GM19438 (cell line): Measurements from ENCODE around the gene KSR1.

Experiments used
- ATAC-seq: cut with Tn5 transposase; IDR thresholded peaks from one replicate; pipeline ENCODE4 v1.9.1; 2021; ENCODE audit warnings: low read depth; ENCODE audit not compliant: unreplicated experiment

Gene KSR1

DNA sequence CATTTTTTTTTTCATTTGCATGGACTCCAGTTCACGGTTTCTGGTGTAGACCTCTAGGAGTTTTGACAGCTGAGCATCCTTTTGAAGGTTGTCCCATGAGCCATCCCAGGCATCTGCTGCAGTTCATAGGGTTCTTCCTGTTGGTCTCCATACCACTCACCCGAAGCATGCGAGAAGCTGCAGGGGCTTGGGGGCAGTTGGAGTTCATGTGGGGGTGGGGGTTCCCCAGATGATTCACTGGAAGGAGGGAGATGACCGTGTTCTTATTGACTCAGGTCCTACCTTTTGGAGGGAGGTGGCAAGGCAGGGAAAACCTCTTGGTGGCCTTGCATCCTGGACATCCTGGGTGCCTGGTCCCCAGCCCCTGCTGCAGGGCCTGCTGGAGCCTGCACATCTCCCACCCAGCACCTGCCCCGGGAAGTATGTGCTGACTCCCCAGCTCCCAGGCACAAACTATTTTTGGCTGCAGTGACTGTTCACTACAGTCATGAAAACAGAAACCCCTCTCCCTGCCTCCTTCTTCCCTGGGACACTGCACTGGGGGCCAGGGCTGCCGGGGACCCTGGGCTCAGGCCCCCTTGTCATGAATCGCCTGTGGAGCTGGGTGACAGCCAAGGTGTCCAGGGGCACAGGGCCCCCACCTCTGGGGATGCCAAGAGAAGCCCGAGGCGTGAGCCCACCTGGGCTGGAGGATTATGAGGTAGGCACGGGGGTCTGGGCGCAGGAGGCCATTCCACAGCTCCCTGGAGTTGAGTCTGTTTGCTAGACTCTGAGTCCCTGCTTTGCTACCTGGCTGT is 109.8 kb downstream of the KSR1 start:
- ATAC-seq: no peak

DNA sequence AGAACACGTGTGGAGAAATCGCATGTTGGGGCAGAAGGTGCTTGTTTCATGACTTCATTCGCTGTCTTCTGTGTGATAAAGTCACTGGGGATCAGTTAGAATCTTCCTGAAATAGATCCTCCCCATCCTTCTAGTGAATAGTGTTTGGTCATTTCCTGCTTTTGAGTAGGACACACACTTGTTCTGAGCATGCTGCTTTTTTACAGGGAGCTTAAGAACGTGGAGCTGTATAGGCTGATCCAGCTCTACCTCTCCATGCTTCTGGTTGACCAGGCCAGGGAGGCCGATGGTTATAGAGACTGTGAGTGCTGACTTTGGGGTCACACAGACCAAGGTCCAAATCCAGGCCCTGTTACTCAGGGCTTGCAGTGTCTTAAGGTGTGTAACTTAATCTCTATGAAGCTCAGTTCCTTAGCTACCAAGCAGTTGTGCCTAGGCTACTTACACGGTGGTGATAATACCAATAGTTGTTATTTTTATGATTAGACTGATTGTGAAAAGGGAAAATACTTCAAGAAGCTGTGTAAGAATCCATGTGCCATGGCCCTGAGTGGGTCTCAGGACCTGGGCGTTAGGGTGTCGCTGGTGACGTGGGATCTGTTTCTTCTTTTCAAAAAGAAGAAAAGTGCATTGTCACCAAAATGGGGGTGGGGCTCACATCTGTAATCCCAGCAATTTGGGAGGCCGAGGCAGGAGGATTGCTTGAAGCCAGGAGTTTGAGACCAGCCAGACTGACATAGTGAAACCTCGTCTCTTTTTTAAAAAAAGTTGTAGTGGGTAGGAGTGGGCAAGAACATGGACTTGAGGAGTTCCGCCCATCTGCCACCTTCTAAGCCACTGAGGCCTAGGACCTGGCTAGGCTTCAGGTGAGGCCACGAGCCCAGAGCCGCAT is 110.7 kb downstream of the KSR1 start:
- ATAC-seq: no peak

DNA sequence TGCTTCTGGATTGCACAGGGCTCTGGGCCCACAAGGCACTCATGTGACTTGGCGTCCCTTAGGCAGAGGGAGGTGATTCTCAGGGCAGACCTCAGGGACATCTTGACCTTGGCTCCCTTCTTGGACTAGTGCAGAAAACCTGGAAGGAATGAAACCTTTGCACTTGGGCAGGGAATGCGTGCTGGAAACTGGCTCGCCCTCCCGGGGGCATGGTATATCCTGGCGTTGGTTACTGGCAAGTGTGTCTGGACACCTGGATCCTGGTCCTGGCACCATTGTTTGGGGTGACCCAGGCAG is 111.3 kb downstream of the KSR1 start:
- ATAC-seq: no peak

DNA sequence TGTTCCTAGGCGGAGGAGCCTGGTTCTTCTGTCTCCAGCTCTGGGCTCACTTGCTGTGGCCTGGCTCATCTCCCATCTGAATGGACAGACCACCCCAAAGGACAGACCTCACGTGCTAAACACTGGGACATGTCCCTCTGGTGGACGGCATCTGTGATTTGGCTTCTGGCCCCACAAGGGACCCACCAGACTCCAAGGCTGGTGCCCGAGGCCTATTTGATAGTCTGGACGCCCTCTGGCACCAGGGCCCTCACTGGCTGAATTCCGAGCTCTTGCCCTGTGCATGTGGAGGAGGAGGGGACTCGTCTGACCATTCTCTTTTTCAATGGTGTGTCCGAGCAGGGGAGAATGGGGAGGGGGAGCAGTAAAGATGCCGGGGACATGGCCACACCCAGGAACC is 112.0 kb downstream of the KSR1 start:
- no peak for ATAC-seq

DNA sequence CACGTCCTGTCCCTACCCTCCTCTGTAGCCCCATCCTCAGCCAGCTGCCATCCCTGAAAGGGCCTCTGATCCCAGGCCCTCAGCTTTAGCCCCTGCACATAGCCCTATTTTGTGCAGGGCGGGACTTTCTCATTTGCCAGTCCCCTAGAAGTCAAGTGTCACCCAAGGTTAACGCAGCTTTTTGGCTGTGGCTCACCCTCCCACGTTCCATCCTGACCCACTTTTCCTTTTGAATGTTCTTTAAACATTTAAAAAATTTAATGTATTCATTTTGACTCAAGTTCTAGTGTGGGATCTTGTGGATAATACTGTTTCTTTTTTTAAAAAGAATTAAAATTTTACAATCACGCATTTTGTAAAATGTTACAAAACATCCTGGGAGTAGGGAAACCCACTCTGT is 112.6 kb downstream of the KSR1 start:
- no peak for ATAC-seq

DNA sequence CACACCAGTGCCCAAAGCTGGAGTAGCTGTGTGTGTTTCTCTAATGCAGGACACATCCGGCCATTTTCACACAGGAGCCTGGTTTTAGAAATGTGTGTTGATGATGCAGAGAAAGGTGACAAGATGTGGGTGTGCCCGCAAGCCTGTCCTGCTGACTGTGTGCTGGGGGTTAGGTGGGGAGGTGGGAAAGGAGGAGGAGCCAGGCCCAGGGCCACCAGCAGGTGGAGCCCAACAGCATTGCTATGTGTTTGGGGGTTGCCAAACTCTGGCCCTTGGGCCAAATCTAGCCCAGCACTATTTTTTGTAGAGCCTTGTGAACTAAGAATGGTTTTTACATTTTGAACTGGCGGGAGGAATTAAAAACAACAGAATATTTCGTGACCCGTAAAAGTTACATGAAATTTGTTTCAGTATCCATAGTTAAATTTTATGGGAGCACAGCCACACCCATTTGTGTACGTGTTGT is 113.0 kb downstream of the KSR1 start:
- ATAC-seq: no peak

DNA sequence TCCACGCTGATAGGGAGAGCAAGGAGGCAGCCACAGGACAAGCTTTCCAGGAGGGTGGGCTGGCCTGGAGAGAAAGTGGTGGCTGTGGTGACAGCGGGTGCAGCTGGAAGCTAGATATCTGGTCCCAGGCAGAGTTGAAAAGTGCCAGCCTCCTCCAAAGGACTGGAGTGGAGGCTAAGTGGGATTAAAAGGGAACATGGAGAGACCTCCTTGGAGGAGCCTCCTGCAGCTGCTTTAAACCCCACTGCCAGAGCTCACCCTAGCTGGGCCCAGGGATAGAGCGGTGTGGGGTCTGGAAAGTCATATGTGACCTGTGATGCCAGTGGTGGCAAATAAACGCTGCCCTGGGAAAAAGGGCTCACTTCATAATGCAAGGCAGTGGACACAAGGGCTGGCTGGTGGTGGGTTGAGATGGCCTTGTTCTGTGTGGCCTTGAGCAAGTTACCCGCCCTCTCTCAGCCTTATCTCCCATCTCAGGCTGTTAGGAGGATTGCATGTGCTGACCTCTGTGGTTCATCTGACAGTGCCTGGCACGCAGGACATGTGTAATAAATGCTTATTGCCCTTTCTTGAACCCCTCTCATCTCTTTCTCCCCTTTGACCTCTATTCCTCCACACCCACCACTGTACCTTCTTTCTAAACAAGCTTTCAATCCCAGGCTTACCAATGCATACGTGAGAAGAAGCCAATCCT is 113.8 kb downstream of the KSR1 start:
- ATAC-seq: no peak

DNA sequence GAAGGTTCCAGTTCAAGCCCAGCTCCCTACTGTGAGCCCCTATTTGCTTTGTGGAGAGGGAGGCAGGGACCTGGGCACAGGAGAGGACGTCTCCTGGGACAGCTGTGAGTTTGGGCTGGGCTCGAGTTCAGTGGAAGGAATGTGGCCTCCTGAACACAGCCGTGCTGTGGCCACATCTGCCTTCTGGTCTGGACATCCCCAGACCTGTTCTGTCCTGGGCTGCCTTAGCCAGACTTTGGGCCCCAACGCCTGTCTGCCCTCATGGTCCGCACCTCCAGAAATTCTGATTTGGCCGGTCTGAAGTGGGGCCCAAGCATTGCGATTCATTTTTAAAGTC is 114.3 kb downstream of the KSR1 start:
- ATAC-seq: no peak

DNA sequence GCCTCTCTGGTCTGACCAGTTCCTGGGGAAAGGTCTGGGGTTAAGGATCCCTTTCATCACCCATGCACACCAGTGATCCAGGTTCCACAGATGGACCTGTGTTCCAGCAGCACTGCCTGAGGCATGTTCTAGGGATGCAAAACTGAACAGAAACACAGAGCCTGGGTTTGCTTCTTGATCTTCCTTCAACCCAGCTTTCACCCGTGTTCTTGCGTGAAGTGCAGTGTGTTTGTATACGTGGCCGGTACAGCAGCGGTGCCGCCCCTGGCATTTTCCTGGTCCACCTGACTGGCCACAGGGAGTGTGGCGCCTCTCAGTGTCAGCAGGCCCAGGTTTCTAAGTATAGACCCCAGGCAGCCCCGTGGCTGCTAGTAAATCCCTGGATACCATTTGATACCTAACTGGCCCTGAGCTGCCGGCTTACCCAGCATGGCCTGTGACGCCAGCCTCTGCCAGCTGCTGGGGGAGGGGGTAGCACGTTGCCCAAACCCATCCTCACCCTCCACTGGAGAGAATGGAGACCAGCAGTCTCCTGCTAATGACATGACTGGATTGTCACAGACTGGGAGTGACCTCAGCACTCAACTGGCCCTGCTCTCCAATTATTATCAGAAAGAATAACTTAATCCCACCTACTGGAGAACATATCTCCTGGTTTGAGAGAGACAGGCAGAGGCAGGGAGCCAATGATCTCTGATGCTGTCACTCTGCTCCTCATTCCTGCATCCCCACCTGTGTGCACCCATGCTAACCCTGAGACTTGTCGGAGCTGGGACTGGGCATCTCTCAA is 115.5 kb downstream of the KSR1 start:
- no peak for ATAC-seq

DNA sequence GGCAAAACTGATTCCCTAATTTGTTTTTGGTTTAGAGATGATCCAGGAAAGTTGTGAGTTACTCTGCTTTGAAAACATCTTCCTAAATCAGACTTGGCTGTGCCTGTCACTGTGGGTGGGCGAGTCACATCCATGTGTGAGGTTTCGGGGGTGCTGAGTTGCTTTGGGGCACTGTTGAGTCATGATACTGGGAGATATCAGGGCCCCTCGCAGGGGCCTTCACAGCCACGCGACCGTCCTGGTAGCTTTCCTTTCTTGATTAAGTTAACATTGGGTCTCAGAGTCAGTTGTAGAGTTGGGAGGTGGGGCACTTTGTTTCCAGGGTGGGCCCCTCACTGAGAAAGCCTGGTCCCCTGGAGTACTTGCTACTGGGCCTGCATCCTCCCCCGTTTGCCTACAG is 116.4 kb downstream of the KSR1 start:
- ATAC-seq: no peak

DNA sequence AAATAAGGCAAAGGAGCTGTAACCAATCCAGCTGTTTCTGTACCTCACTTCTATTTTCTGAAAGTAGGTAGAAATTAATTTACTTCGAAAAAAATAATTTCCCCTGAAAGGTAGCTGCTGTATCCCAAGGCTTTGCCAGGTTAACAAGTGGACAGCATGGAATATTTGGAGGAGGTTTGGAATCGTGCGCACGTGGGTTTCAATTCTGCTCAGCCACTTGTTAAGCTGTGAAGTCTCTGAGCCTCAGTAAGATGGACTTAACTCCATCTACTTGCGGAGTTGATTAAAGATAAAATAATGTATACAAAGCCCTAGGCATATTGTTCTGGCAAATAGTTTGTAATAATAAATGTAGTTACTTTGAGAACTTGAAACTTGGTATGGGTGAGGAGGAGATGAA is 117.3 kb downstream of the KSR1 start:
- ATAC-seq: no peak

DNA sequence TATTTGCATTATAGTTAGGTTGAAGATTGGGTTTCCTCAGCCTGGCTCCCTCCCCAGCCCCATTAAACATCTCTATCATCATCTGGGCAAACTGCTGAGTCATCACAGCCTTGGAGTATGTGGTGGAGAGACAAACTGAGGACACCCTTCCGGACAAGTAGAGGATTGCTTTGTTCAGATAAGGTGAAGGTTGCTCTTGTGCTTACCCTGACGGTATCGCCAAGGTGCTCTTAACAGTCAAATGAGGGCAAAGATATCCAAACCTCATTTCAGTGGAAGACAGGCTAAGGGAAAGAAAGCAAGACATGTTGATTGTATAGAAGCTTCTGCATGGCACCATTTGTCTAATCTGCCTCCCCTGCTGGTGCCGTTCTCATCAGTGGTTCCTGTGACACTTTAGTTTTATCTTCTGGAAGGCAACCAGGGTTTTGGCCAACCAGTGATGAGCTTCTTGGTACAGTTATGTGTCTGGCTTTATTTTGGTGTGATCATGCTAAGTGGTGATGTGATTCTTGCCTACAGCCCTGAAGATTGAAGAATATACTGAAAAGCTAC is 117.8 kb downstream of the KSR1 start:
- no peak for ATAC-seq

DNA sequence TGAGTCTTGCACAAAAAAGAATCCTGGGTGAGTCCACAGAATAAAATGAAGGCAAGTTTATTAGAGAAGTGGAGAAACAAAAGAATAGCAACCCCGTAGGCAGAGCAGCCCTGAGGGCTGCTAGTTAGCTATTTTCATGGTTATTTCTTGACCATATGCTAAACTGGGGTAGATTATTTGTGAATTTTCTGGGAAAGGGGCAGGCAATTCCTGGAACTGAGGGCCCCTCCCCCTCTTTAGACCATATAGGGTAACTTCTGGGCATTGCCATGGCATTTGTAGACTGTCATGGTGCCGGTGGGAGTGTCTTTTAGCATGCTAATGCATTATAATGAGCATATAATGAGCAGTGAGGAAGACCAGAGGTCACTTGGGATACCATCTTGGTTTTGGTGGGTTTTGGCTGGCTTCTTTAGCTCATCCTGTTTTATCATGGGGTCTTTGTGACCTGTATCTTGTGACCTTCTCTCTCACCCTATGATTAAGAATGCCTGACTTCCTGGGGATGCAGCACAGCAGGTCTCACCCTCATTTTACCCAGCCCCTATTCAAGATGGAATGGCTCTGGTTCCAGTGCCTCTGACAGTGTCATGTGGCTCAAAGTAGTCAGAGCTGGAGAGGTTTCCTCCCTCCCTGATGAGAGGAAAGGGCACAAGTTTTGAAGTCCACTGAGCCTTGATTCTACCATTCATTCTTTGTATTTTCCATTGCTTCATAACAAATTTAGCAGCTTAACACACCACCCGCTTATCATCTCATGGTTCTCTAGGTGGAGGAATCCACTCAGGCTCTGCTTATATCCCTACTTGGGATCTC is 119.1 kb downstream of the KSR1 start:
- ATAC-seq: no peak

DNA sequence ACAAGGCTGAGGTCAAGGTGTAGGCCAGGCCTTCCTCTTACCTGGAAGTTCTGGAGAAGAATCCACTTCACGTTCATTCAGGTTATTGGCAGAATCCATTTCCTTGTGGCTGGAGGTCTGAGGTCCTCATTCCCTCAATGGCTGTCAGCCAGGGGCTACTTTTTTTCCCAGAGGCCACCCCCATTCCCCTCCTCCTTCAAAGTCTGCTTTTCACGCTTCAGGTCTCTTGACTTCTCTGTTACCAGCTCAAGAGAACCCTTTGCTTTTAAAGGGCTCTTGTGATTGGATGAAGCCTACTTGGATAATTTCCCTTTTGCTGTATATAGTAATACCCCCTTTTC is 119.6 kb downstream of the KSR1 start:
- no peak for ATAC-seq

DNA sequence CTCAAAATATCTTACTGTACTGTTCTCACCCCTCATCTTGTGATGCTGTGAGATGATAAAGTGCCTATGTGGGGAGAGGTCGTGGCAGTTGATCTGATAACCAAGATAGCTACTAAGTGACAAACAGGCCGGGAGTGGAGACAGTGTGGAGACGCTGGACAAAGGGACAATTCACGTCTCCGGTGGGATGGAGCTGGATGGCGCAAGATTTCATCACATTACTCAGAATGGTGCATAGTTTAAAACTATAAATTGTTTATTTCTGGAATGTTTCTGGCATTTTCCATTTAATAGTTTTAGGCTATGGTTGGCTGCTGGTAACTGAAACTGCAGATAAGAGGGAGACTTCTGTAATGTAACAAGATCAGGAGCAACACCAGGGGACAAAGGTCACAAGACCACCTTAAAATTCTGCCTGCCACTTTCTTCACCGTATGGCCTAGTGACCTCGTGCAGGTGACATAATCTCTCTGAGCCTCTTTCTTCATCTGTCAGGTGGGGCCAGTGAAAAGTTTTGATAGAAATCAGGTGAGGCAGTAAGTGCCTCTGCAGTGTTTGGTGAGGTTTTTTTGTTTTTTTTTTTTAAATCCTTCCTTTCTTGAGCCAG is 120.3 kb downstream of the KSR1 start:
- ATAC-seq: no peak

DNA sequence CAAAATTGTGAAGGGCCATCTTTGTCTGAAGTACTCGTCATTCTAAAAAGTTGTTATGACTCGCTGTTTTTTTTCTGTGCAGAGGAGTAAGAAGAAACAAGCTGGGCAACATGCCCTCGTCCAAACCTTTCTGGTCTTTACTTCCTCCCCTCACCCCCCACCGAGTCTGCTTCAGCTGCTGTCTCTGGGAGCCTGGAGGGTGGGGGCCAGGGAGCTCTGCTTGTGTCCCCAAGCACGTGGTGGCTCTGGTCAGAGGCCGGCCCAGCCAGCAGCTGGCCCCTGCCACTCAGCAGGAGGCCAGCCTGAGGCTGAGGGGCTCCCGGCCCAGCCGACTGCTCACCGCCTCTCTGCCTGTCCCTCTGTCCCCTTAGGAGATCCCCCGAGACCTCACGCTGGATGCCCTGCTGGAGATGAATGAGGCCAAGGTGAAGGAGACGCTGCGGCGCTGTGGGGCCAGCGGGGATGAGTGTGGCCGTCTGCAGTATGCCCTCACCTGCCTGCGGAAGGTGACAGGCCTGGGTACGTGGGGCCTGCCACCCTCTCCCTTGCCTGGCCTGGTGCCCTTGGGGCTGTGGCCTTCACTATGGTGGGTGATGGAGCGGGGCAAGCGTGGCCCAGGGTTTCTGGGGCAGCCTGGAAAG is 121.0 kb downstream of the KSR1 start:
- no peak for ATAC-seq

DNA sequence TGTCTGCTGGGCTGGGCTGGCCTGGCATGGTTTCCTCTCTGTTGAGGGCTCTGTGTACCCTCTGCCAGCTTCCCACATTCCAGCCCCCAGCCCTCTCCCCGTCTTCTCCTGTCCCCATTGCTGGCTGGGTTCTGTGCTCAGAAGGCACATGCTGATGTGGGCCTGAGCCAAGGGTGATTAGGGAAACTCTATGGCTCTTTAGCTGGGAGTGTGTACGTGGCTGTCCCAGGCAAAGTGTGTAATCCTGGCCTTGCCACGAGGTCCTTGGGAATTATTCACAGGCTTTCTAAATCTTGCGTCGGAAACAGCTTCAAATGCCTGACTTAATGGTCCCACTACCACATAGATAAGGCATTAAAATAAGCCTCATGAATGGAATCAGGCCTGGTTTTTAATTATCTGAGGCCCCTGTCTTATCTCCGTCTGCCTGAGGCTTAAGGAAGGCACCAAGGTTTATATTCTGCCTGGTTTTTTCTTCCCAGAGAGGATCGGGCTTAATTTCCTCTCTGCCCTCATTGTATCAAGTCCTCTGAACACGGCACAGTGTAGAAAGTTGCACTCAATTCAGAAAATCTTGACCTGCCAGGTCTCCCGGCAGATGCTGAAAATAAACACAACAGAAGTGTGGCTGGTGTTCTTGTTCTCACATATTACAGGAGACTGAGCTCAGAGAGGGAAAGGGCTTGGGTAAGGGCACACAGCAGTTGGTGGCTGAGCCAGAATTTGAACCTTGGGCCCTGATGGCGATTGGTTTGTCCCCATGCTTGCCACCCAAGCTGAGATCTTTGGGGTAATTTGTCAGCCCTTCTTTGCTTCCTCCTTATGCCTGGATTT is 121.9 kb downstream of the KSR1 start:
- ATAC-seq: no peak

DNA sequence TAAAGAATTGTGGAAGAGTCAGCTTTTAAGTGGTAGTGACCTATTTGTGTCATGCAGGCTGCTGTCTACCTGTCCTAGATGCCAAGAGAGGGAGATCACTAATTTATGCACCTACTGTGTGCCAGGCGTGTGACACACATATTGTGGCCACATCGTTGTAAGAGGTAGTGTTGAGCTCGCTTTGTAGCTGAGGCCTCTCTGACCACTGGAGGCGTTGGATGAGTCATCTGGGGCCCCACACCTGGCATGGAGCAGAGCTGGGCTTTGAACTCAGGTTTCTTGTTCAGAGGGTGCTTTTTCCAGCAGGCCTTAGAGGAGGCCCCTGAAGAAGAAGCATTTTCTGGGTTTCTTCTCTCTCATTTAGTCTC is 122.5 kb downstream of the KSR1 start:
- ATAC-seq: peak; percentile 57
